Retina (tissue), 1 donor: Measurements from ENCODE around the gene CDS2.
"Not testable (repeated sequence)": the region's sequence is repeated elsewhere in the genome, so short reads cannot be mapped to it uniquely, and the experiment has no call there.

ENCODE experiments used
- DNase-seq: peaks from one replicate; pipeline ENCODE4 v3.0.0-alpha.2; 2016

CDS2 gene

DNA sequence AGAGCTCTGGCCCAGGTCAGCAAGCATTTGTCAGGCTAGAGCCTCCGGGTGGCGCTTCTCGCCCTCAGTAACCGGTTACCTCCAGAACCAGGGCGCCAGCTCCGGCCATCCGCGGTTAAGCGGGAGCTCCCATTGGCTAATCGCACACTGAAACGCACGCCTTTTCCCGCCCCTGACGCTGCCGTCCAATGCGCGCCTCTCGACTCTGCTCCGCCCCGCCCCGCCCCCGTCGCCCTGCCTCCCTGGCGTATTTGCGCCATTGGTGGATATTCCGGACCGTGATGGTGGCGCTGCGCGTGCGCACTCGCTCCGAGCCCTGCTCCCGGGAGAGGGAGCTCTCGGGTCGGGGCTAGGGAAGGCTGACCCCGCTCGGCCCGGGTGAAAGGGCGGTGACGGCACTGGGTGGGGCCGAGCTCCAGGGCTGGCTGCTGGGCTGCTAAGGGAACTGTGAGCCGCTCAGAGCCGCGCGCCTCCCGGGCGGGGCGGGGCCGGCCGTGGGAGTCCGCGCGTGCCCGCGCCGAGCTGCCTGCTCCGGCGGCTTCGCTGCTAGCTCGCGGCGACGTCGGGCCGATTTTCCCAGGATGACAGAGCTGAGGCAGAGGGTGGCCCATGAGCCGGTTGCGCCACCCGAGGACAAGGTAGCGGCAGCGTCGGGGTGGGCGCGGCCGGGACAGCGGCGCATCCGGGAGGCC, at the start of gene CDS2:
Gene CDS2, plus strand, starts transcription at position 497 of the 692 bp plus-strand sequence. Its CDS starts 85 bp downstream, at position 582.
- peak; percentile 96 for DNase-seq

DNA sequence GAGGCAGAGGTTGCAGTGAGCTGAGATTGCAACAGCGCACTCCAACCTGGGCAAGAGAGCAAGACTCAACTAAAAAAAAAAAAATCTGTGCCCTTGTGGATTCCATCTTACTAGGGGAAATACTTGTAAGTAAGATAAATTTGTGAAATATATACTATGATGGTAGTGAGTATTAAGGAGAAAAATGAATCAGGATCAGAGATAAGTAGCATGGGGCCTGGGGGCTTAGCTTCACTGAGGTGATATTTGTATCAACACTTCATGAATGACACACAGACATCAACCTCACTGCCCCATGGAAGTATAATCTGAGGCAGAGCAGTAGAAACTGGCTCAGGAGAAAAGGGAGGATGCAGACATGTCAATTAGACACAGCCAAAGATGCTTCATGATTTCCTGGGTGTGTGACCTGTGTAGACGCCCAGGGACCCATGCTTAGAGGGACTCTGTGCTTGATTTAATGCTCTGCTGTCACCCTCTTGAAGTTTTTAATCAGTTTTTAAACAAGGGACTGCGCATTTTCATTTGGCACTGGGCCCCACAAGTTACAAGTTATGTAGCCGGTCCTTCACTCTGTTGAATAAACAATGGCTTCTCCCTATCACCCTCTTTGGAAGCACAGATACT, 48.9 kb upstream of the CDS2 start:
- no peak for DNase-seq

DNA sequence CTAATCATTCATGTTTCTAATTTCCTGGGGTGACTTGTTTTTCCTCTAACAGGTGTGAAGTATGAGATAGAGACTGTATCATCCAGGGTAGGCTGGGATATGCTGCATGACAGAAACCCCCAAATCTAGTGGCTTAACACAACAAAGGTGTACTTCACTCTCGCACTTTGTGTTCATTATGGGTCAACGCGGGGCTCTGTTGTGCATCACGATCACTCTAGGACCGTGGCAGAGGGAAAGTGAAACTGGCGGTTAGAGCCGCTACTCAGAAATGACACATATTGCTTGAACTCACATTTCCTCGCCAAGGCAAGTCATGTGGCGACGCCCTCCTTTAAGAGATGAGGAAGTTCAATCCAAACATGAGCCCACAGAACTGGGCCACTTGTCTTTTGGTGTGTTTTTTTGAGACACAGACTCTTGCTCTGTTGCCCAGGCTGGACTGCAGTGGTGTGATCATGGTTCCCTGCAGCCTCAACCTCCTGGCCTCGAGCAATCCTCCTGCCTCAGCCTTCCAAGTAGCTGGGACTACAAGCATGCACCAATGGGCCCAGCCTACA, 48.3 kb upstream of the CDS2 start:
- DNase-seq: no peak

DNA sequence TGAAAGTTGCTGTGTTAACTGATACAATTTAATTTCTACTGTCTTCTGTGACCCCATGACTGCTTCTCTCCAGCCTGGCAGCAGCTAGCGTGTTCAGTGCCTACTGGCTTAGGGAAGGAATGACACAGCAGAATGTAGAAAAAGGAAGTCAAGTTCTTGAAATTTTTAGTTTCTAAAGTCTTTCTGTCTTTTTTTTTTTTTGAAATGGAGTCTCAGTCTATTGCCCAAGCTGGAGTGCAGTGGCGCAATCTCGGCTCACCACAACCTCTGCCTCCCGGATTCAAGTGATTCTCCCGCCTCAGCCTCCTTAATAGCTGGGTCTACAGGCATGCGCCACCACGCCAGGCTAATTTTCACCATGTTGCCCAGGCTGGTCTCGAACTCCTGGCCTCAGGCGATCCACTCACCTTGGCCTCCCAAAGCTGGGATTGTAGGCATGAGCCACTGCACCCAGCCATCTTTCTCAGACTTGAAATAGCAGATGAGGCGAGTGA, 46.4 kb upstream of the CDS2 start:
- DNase-seq: no peak

DNA sequence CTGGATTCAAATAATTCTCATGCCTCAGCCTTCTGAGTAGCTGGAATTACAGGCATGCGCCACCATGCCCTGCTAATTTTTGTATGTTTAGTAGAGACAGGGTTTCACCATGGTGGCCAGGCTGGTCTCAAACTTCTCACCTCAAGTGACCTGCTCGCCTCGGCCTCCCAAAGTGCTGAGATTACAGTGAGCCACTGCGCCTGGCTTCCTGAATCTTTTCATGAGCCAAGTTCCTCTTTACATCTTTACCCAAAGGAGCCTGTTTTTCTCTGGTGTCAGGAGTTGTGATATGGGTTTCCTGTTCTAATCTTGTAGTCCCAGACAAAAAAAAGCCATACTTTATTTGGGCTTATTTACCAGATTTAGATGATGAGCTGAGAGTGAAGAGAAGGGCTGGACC, 41.4 kb upstream of the CDS2 start:
- DNase-seq: no peak

DNA sequence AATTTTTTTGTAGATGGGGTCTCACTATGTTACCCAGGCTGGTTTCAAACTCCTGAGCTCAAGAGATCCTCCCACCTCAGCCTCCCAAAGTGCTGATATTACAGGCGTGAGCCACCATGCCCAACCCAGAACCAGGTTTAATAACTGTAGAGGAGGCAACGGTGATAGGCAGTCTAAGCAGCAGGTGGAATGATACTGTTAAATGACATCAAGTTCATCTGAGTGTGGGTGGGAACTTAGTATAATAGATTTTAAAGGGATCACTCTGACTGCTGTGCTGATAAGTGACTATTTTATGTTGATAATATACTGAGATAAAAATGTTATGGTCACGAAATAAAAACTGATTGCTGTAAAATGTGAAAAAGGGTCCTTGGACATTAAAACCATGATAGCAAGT, 38.1 kb upstream of the CDS2 start:
- DNase-seq: no peak

DNA sequence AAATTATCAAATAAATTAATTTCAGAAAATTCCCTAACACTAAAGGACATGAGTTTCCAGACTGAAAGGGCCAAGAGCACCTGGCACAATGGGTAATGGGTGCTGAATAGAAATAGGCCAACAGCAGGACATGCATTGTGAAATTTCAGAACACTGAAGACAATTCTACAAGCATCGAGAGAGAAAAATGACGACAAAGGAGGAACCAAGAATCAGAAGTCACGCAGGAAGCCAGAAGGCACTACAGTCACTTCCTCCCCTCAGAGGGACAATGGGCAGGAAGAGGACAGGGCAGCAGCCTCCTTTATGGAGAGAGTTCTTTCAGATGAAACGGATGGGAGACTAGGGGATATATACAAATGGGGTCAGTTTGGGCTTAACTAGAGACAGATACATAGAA, 36.6 kb upstream of the CDS2 start:
- no peak for DNase-seq

DNA sequence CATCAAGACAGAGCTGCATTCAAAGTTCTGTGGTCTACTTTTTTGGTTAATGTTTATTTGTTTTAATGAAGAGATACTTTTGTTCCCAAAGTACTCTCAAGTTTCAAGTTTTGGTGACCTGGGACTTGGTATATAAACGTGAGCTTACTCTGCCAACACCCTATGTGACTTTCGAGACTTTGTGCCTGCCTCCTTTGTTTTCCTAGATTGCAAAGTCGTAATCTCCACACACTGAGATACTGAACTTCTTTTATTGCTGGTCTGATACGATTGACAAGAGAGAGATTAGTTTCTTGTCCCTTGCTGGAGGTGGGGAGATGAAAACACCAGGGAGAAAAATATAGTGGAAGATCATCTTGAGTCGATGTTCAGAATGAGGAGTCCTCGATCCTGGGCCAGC, 34.9 kb upstream of the CDS2 start:
- no peak for DNase-seq

DNA sequence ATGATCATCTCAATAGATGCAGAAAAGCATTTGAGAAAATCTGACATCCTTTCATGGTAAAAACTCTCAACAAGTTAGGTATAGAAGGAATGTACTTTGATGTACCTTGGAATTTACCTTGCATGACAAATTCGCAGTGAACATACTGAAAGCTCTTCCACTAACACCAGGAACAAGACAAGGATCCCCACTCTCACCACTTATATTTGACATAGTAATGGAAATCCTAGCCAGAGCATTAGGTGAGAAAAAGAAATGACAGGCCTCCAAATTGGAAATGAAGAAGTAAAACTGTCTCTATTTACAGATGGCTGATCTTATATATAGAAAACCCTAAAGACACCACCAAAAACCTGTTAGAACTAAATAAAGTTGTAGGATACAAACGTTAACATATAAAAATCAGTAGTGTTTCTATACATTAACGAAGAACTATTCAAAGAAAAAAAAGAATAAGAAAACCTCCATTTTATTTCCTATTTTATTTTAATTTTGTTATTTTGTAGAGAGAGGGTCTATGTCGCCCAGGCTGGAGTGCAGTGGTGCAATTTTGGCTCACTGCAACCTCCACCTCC, 34.0 kb upstream of the CDS2 start:
- DNase-seq: no peak

DNA sequence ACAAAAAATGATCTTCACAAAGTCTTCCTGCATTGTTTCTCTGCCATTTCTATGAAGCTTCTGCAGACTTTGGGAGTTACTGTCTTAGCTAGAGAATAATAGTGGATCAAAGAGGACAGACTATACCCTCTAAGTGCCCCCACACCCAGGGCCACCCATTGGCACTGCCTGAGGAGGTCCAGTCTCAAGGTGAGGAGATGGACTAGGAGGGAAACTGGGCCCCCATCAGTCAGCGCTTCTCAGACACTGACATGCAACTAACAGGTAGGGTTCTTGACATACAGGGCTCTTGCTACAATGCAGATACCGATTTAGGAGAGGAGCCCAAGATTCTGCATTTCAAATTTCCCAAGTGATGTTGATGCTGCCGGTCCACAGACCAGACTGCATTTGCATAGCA, 31.4 kb upstream of the CDS2 start:
- DNase-seq: no peak

DNA sequence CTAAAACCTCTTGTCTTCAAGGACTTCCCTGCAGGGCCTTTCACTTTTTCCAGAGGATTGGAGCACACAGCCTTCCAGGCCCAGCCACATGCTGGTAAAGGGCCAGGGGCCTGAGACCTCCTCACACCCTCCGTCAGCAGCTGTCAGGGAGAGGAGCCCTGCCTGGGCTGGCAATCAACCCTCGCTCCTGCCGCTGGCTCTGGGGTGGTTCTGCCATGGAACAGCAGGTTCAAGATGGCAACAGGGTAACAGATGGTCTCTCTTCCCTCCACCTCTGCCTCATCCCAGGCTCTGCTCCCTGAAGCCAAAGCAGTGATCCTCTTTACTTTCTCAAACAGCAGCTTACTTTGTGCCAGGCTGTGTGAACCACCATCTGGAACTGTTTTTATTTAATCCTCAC, 30.9 kb upstream of the CDS2 start:
- no peak for DNase-seq

DNA sequence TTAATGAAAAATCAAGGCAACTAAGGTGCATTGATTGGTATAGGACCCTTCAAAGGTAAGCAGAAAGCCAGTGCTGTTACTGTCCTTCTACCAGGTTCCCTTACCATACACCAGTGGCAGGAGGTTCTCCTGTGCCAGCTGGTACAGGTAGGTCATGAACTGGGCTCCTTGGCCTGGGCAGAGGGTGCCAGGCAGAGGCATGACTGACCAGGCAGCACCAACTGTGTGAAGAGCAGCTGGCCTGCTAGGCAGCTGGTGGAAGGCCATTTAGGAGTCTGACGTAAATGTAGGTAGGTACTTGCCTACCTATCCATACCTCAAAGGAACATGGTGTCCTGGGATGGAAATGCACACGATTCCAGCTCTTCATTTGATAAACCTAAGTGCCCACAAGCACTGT, 30.3 kb upstream of the CDS2 start:
- DNase-seq: no peak

DNA sequence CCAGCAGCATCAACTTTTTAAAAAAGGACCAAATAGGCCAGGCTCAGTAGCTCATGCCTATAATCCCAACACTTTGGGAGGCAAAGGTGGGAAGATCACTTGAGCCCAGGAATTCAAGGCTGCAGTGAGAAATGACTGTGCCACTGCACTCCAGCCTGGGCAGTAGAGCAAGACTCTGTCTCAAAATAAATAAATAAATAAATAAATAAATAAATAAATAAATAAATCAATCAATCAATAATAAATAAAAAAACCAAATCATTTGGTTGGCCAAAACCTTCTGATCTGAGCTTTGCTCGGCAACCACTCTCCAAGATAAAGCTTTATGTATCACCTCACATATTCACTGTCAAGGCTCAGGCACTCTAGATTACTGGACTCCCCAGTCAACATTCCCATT, 27.8 kb upstream of the CDS2 start:
- not testable (repeated sequence) for DNase-seq

DNA sequence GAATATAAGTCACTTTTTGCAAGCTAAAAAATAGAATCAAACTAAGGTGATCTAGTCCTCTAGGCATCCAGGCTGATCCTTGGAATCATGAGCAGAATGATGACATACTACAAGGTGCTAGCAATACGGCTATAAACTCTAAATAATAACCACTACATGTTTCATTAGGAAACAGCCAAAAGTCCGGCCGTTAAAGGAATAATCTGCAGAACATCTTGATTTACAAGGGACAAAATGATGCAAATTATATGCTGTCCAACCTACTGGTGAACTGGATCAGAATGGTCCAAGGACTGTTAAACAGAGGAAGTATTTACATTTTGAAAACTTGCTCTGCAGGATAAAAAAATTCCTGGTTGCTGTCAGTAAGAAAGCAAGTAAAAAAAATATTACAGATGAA, 26.9 kb upstream of the CDS2 start:
- not testable (repeated sequence) for DNase-seq

DNA sequence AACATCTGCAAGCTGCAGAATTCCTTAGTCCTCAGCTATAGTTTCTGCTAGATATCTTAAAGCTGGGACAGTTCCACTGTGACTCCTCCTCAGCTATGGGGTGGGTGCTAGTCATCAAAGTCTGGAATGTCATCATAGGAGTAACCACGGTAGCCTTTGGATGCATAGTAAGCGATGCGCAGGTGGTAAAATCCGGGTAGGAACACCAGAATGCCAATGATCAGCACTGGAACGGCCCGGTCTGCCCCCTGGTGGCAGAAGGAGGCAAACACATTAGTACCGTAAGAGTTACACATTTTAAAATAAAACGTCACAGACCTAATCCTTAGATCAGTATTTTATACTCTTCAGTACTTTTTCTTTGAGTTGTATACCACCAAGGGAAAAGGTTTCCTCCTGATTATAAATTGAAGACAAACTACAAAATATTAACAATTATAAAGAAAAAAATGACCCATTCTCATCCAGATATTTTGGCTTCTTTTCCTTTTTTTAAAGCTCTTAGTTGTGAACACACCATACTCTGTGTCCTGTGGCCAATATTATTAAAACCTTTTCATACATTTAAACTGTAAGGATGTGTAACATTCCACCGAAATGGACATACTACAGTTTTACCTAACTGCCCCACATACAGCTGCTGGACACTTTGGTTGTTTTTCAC, 26.0 kb upstream of the CDS2 start:
- DNase-seq: peak; percentile 58

DNA sequence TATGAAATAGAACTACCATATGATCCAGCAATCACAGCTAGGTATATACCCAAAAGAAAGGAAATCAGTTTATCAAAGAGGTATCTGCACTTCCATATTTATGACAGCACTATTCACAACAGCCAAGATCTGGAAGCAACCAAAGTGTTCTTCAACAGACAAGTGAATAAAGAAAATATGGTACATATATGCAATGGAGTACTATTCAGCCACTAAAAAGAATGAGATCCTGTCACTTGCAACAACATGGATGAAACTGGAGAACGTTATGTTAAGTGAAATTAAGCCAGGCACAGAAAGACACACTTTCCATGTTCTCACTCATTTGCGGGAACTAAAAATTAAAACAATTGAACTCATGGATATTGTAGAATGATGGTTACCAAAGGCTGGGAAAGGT, 22.3 kb upstream of the CDS2 start:
- no peak for DNase-seq

DNA sequence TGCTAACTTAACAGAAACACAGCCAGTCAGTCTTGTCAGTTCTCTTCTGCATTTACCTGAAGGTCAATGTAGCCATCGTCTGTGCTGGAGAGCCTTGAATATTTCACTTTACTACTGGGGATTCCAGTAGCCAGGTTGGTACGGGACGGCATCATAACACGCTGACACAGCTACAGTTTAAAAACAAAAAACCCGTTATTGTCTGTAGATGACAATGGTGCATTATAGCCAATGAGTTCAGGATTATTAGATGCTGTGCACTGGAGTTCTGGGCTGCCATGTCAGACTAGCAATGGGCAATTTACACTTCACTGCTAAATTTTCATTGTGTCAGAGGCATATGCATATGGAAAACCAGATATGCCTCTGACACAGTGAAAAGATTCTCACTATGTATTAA, 17.5 kb upstream of the CDS2 start:
- no peak for DNase-seq

DNA sequence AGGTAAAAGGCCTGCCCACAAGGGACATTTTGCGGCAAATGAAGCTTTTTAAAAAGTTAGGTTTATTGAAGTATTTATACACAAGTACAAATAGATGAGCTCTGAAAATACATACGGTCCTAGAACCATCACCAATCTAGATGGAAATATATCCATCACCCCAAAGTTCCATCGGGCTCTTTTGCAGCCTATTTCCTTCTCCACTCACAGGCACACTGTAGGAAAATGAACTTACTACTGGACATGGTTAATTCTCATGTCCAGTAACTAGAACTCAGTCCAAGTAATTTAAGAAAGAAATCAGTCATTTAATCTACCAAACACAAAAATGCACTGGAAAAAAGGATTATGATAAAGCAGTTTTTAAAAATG, 13.2 kb upstream of the CDS2 start:
- no peak for DNase-seq

DNA sequence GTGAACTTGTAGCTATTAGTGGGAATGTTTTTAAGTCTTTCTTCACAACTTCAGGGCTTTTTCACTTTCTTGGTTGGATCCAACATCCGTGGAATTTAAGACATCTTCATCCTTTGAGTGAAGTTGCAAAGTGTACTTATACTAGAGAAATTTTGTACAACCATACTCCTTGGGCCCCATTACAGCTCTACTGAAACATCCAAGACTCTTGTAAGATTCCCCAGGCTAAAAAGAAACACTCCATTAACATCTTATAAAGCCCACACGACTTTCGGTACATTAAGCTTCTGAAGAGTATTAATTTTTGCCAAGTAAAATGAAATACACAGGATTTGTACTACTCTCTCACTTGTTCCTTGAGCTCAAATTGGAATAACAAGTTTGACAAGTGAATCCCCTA, 12.4 kb upstream of the CDS2 start:
- DNase-seq: no peak

DNA sequence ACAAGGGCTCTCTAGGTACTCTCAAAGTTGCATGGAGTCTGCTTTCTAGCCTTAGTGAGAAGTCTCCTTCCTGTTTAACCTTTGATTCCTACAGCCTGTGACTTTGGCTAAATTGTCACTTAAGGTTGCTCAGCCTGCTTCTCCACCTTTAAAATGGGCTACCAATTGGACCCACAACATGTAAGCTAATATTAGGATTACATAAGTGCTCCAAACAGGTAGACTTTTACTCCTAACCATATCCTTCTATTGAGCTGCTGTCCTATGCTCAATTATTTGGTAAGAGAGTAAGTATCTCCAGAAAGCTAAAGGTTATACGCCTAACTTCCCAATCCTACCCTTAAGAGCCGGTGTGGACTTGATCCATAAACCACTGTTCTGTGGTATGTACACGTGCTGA, 9.9 kb upstream of the CDS2 start:
- DNase-seq: no peak

DNA sequence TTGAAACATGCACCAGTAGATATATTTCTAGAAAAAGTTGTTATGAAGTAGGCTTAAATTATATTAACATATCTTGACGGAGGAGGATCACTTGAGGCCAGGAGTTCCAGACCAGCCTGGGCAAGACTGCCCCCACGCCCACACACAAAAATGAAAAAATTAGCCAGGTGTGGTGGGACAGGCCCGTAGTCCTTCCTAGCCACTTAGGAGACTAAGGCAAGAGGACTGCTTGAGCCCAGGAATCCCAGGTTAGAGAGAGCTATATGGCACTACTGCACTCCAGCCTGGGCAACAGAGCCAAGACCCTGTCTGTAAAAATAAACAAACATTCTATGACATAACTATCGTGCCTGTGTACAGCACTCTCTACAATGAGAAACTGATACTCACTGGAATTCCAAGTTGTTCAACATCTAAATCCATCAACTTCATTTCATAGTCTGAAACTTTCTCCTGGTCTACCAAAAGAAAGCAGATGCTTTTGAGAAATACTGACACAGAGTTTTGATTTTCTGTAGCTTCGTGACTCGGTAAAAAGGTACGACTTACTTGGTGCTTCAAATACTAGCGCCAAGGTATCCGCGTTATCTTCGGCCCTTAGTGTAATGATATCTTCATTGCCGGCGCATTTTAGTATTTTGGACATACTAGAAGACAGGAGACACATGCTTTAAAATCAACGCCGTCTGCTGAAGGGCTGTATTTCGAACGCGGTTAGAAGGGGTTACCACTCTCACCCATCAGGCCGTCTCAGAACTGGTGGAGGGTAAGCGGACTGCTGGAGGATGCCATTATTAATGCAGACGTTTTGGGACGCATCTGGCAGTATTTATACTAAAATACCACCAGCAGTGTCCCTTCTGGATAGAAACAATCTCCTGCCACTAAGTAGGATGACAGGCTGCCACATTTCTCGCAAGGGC, 8.3 kb upstream of the CDS2 start:
- no peak for DNase-seq

DNA sequence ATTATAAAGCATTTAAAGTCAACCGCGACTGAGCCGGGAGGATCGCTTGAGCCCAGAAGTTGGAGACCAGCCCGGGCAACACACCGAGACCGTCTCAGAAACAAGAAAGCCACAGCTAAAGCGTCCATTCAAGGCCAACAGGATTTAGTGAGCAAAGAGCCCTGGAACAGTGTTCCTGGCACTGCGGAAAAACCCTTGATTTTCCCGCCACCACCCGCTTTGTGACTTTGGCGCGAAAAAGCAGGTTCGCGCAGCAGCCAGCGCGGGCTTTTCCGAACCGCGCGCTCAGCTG, 7.7 kb upstream of the CDS2 start:
- DNase-seq: no peak
